Prostate gland (tissue), 2 donors: Measurements from ENCODE around the gene AGXT.

ENCODE experiments used
- POLR2A ChIP-seq: fragments of 450-650 bp; IDR thresholded peaks from one replicate; pipeline ENCODE4 v1.6.1; 2016; ENCODE audit warnings: antibody characterized with exemption, mild to moderate bottlenecking
- TF ChIP-seq, protein P1 (sequence below), 4 experiments: fragments of 200-600 bp in 2 of 4; fragments of 450-650 bp in 2 of 4; sonication (generic) in 2 of 4; IDR thresholded peaks; 1 replicate in 3 of 4; 2 replicates in 1 of 4; pipeline ENCODE4 v1.5.1; 2016 to 2019; ENCODE audit warnings: antibody characterized with exemption in 4 of 4, mild to moderate bottlenecking in 2 of 4, moderate library complexity in 2 of 4

DNA sequence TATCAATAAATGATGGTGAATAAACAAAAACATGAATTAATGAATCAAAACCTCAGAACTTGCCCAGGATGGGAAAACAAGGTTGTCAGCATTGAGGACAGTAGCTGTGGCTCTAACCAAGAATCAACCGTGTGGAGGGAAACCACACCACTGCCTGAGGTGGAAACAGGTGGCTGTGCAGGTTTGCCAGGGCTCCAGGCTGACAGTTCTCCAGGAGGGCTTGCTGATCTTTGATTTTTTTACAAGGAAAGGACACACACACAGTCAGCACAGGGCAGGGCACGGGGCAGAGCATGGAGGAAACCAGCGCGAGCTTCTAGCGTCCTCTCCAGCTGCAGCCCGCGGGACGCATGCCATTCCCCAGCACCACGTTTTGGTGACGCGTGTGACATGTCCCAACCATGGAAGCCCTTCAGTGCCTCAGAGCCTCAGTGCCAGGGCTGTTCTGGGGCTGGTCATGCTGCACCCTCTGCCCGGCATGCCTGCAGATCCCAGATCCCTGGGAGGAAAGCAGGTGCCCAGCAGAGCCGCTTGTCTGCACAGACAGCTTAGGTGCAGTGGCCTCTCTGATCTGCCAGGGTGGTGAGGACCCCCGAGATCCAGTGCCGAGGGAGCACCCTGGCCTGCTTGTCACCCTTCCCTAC lies 15.8 kb upstream of the AGXT start:
- TF ChIP-seq, protein P1, sequence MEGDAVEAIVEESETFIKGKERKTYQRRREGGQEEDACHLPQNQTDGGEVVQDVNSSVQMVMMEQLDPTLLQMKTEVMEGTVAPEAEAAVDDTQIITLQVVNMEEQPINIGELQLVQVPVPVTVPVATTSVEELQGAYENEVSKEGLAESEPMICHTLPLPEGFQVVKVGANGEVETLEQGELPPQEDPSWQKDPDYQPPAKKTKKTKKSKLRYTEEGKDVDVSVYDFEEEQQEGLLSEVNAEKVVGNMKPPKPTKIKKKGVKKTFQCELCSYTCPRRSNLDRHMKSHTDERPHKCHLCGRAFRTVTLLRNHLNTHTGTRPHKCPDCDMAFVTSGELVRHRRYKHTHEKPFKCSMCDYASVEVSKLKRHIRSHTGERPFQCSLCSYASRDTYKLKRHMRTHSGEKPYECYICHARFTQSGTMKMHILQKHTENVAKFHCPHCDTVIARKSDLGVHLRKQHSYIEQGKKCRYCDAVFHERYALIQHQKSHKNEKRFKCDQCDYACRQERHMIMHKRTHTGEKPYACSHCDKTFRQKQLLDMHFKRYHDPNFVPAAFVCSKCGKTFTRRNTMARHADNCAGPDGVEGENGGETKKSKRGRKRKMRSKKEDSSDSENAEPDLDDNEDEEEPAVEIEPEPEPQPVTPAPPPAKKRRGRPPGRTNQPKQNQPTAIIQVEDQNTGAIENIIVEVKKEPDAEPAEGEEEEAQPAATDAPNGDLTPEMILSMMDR (IDR thresholded peaks at IDR 0.05) = no peak
- no peak for TF ChIP-seq POLR2A
